GM04504 (cell line): ENCODE measurements around the gene LCP1.
"Not testable (repeated sequence)": the region's sequence is repeated elsewhere in the genome, so short reads cannot be mapped to it uniquely, and the experiment has no call there.

ENCODE experiments used
- DNase-seq: peaks from one replicate; pipeline ENCODE4 v3.0.0-alpha.2; 2012; ENCODE audit warnings: low read depth

The LCP1 gene

GRCh38 chr13:46182491-46182877 is 507 bp upstream of the LCP1 start:
- no peak for DNase-seq

DNA sequence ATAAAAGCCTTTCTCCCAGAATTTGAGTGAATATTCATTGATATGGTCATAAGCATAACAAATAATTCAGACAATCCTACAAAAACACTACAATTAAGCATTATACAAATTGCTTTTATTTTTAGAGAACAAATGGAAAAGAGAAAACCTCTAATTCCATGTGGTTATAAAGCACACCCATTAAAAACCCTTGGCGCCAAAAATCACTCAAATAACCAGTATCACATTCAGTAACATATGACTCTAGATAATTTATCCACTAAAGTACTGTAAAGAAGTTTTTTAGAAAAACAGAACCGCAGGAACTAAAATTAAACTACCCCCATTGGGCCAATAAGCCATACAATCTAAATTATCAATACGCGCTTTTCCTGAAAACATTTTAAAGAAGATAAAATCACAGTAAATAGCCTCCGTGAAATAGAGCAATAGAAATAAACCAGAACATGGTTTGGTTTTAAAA is 569 bp downstream of the LCP1 start:
- no peak for DNase-seq

- DNase-seq = no peak
These were observed 1.8 kb downstream of the LCP1 start for GRCh38 chr13:46179969-46180763.

GRCh38 chr13:46179491-46179908 is 2.5 kb downstream of the LCP1 start:
- no peak for DNase-seq

DNA sequence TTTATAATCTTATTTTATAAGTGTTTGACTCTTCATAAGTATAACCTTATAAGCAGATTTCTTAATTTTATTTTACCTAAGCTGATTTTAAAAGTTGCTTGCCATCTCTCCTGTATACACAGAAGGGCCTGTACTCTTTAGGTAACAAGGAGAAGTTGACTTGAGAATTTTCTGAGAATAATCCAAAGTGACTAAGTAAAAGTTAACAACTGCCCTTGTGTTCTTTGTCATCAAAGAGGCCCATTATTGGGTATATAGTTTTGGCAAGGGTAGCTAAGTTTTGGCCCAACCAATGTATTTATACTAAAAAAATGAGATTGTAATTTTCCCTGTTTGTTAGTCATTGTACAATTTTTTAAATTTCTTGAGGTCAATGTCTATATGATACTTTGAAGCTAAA is 3.2 kb downstream of the LCP1 start:
- DNase-seq = no peak

- no peak for DNase-seq
These were observed 3.8 kb downstream of the LCP1 start for GRCh38 chr13:46178143-46178542.

DNA sequence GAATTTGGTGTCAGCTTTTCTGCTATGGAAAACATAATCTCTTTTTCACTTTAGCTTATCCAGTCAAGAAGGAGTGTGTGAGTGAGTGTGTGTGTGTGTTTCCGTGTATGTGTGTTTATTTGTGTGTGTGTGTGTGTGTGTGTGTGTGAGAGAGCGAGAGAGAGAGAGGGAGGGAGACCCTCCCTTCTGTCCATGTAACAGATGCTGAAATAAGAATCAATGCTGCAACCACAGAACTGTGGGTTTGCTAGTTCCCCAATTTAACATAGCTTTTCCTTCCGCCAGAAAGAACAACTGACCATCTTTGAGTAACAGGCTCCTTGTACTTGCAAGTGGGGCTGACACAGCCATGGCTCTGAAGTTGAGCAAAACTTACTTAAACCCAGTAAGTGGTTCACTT is 5.2 kb downstream of the LCP1 start:
- DNase-seq = no peak

DNA sequence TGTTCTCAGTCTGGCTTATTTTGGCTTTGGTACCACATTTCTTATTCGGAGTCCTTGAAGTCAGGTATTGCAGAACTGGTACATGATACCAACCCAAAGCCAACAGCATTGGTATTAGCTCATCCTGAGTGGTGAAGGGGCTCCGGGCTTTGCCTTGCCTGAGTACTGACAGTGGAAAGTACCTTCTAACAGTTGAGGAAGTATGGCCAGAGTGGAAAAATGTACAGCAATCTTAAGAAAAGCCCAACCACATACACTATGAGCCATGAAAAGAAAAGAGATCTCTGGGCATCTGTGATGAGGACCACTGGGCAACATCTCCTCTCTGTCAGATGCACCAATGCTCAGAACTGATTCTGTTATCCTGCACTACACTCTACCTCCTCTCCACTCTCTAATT is 8.3 kb downstream of the LCP1 start:
- DNase-seq = no peak

GRCh38 chr13:46172531-46172991 is 9.4 kb downstream of the LCP1 start:
- no peak for DNase-seq

DNA sequence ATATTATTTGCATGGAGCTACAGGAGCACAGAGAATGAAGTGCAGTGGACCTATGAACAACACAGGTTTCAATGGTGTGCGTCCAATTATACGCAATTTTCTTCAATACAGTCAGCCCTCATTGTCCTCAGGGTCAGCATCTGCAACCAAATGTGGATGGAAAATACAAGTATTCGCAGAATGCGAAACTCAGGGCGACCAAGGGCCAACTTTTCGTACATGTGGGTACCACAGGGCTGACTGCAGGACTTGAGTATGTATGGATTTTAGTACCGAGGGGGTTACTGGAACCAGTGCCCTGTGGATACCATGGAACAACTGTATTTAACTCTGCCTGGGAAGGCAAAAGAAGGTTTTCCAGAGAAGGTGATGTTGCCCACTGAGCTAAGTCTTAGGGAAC is 10.2 kb downstream of the LCP1 start:
- DNase-seq = no peak

- no peak for DNase-seq
These were observed 10.8 kb downstream of the LCP1 start for GRCh38 chr13:46171217-46171616.

- no peak for DNase-seq
These were observed 11.3 kb downstream of the LCP1 start for GRCh38 chr13:46170687-46171086.

GRCh38 chr13:46170268-46170667 is 11.7 kb downstream of the LCP1 start:
- DNase-seq = no peak

- no peak for DNase-seq
These were observed 12.2 kb downstream of the LCP1 start for GRCh38 chr13:46169758-46170157.

DNA sequence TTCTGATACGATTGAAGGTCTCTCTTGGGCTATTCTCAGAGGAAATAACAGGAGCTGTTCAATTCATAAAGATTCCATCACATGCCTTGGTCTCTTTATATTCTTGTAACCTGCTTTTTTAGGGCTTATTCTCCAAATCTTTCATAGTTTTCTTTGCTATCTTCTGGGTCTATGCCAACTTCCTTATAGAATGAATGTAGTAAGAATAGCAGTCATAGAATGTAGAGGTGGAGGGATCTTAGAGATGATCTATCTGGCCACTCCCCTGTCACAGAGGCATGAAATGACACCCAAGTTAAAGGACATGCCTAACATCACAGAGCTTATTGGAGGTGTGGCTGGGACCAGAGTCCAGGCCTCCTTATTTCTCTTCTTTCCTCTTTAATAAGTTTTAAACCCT is 13.2 kb downstream of the LCP1 start:
- DNase-seq = no peak

- no peak for DNase-seq
These were observed 13.6 kb downstream of the LCP1 start for GRCh38 chr13:46168341-46168740.

GRCh38 chr13:46166947-46167610 is 14.9 kb downstream of the LCP1 start:
- no peak for DNase-seq

GRCh38 chr13:46166224-46166584 is 15.8 kb downstream of the LCP1 start:
- DNase-seq = no peak

GRCh38 chr13:46165485-46166223 is 16.3 kb downstream of the LCP1 start:
- no peak for DNase-seq

DNA sequence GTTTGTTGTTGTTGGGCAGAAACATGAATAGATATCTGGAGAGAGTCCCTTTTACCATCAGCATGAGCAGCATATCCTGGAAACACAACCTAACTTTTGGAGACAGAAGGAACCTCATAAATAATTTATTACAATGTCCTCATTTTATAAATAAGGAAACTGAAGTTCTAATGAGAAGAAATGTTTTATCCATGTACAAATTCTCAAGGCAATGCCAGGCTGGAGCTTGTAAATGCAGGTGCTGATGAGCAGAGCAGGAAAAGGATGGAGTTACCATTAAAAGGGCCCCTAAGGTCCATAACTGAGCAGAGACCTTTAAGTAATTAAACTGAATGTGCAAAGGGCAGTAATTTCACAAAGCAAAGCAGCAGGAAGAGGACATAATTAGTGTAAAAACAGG is 17.3 kb downstream of the LCP1 start:
- no peak for DNase-seq

DNA sequence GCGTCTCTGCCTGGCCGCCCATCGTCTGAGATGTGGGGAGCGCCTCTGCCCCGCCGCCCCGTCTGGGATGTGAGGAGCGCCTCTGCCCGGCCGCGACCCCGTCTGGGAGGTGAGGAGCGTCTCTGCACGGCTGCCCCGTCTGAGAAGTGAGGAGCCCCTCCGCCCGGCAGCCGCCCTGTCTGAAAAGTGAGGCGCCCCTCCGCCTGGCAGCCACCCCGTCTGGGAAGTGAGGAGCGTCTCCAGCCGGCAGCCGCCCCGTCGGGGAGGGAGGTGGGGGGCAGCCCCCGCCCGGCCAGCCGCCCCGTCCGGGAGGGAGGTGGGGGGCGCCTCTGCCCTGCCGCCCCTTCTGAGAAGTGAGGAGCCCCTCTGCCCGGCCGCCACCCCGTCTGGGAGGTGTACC is 19.2 kb downstream of the LCP1 start:
- DNase-seq = not testable (repeated sequence)

- DNase-seq = peak; percentile 18
These were observed 21.4 kb downstream of the LCP1 start for GRCh38 chr13:46160471-46161066.

DNA sequence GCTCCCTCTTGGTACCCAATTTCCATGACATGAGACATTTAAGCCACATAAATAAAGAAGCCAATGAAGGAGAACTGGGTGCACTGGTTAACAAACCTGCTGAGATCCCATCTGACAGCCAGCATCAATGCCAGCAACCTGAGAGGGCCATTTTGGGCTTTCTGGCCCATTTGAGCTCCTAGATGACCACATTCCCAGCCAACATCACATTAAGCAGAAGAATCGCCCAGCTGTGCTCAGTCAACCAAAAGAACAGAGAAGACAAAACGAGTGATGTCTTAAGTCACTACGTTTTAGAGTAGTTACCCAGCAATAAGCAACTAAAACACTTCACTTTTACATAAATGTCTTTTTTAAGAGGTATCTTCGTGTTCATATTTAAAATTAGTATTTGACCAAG is 21.9 kb downstream of the LCP1 start:
- DNase-seq = no peak
